ENCODE measurements around the gene PAQR7. TPM values are rescaled to one million over a fixed set of nuclear protein-coding genes. Genes with fewer than 3 reads are reported as not detected.

The PAQR7 gene
- total RNA-seq, 1 donor from 2014 or later, result 12.6 TPM

- H3K36me3 ChIP-seq (ENCODE audit: control insufficient read depth, insufficient read depth, low read length), result no peaks in the 10 kb centered on the region
- no peak overlapping the region for H3K4me3 ChIP-seq (ENCODE audit: low read depth, low read length)
- no peak for FAIRE-seq
- no peaks in the 10 kb centered on the region for H3K27me3 ChIP-seq (ENCODE audit: control insufficient read depth, insufficient read depth, low read length)
- TF ChIP-seq, protein P1, sequence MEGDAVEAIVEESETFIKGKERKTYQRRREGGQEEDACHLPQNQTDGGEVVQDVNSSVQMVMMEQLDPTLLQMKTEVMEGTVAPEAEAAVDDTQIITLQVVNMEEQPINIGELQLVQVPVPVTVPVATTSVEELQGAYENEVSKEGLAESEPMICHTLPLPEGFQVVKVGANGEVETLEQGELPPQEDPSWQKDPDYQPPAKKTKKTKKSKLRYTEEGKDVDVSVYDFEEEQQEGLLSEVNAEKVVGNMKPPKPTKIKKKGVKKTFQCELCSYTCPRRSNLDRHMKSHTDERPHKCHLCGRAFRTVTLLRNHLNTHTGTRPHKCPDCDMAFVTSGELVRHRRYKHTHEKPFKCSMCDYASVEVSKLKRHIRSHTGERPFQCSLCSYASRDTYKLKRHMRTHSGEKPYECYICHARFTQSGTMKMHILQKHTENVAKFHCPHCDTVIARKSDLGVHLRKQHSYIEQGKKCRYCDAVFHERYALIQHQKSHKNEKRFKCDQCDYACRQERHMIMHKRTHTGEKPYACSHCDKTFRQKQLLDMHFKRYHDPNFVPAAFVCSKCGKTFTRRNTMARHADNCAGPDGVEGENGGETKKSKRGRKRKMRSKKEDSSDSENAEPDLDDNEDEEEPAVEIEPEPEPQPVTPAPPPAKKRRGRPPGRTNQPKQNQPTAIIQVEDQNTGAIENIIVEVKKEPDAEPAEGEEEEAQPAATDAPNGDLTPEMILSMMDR (IDR thresholded peaks at IDR 0.05; ENCODE audit: insufficient read depth, low read length, severe bottlenecking), result no peak
- DNase-seq (ENCODE audit: low read depth), result no peak
Measured at GRCh38 chr1:25885602-25886001, 10.1 kb upstream of the PAQR7 start.

DNA sequence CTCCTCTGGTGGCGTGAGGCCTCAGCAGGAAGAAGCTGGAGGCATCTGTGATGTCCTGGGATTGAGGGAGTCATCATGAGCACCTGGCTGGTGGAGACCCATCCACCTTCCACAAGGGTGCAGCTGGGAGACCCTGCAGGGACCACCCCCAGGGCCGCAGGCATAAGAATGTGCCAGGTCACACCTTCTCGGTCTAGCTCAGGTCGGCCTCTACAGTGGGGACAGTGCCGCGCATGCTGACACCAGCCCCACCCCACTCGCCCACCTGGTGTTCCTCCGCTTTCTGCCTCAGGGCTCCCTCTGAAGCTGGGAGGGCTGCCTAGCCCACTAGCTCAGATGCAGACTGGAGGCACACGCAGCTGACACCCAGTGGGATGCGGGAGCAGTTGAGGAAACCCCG is 5.8 kb upstream of the PAQR7 start:
- Histone ChIP-seq H3K36me3 (ENCODE audit: control insufficient read depth, insufficient read depth, low read length) (no peaks in the 10 kb centered on the region), H3K4me3 (ENCODE audit: low read depth, low read length) (no peak overlapping the region), H3K27me3 (ENCODE audit: control insufficient read depth, insufficient read depth, low read length) (no peaks in the 10 kb centered on the region)
- TF ChIP-seq, protein P1 (IDR thresholded peaks at IDR 0.05; ENCODE audit: insufficient read depth, low read length, severe bottlenecking), result no peak
- DNase-seq (ENCODE audit: low read depth) (no peak), FAIRE-seq (no peak)

DNA sequence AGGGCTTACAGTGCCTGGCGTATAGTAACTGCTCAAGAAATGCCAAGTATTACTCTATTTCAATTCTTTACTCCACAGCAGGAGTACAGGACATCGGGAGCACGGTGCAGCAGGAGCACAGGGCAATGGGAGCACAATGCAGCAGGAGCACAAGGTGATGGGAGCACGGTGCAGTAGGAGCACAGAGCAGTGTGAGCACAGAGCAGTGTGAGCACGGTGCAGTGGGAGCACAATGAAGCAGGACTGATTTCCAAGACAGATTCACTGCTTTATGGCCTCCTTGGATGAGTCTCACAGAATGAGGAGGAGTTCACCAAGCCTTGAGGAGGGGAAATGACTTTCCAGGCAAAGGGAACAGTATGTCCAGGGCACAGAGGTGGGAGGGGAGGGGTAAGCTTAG is 5.0 kb upstream of the PAQR7 start:
- Histone ChIP-seq H3K36me3 (ENCODE audit: control insufficient read depth, insufficient read depth, low read length) (no peaks in the 10 kb centered on the region), H3K27me3 (ENCODE audit: control insufficient read depth, insufficient read depth, low read length) (no peaks in the 10 kb centered on the region), H3K4me3 (ENCODE audit: low read depth, low read length) (no peak overlapping the region)
- DNase-seq (ENCODE audit: low read depth) (no peak), FAIRE-seq (no peak)
- TF ChIP-seq, protein P1 (IDR thresholded peaks at IDR 0.05; ENCODE audit: insufficient read depth, low read length, severe bottlenecking), result no peak

DNA sequence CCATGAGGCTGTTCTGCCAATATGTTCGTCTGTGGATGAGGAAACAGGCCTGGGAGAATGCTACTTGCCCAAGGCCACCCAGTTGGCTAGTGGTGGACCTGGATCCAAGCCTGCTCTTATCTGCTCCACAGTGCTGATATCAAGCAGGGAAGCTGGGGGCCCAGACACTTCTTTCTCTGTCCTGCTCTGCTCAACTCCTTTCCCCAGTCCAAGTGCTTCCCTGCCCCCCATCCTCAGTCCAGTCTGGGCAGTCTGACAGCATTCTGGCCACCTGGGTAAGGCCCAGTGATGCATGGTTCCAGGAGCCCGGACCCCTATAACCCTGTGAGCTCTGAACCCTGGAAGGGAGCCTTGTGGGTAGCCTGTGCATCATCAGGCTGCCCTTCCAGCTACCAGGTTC is 4.2 kb upstream of the PAQR7 start:
- DNase-seq (ENCODE audit: low read depth), result no peak
- no peak for FAIRE-seq
- no peaks in the 10 kb centered on the region for H3K36me3 ChIP-seq (ENCODE audit: control insufficient read depth, insufficient read depth, low read length)
- no peak overlapping the region for H3K4me3 ChIP-seq (ENCODE audit: low read depth, low read length)
- H3K27me3 ChIP-seq (ENCODE audit: control insufficient read depth, insufficient read depth, low read length), result no peaks in the 10 kb centered on the region
- TF ChIP-seq, protein P1 (IDR thresholded peaks at IDR 0.05; ENCODE audit: insufficient read depth, low read length, severe bottlenecking), result no peak

DNA sequence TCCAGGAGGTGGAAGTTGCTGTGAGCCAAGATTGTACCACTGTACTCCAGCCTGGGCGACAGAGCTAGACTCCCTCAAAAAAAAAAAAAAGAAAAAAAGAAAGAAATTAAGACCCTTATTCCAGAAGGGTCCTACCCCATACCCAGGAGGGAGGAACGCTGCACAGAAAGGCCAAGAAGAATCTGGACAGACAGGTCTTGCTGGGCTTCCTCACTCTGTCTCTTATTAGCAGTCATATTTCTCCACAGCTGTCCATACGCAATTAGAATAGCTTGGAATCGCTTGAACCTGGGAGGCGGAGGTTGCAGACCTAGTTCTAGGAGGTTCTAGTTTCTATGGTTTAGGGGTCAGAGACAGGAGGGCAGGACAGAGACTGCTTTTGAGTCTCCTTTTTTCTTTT is 3.2 kb upstream of the PAQR7 start:
- no peaks in the 10 kb centered on the region for H3K27me3 ChIP-seq (ENCODE audit: control insufficient read depth, insufficient read depth, low read length)
- FAIRE-seq (no peak), DNase-seq (ENCODE audit: low read depth) (no peak)
- H3K36me3 ChIP-seq (ENCODE audit: control insufficient read depth, insufficient read depth, low read length), result no peaks in the 10 kb centered on the region
- no peak overlapping the region for H3K4me3 ChIP-seq (ENCODE audit: low read depth, low read length)
- TF ChIP-seq, protein P1 (IDR thresholded peaks at IDR 0.05; ENCODE audit: insufficient read depth, low read length, severe bottlenecking), result no peak

GRCh38 chr1:25877155-25877554 is 1.6 kb upstream of the PAQR7 start:
- TF ChIP-seq, protein P1 (IDR thresholded peaks at IDR 0.05; ENCODE audit: insufficient read depth, low read length, severe bottlenecking), result no peak
- Histone ChIP-seq H3K4me3 (ENCODE audit: low read depth, low read length) (no peak overlapping the region), H3K36me3 (ENCODE audit: control insufficient read depth, insufficient read depth, low read length) (no peaks in the 10 kb centered on the region), H3K27me3 (ENCODE audit: control insufficient read depth, insufficient read depth, low read length) (no peaks in the 10 kb centered on the region)
- DNase-seq (ENCODE audit: low read depth) (no peak), FAIRE-seq (no peak)
